NCI-H526 (cell line): ENCODE data around the gene RAPGEF4.
A peak's percentile ranks its signal among the peaks of the same experiment; 100 is the strongest.
"Not testable (repeated sequence)": the region's sequence is repeated elsewhere in the genome, so short reads cannot be mapped to it uniquely, and the experiment has no call there.

Experiments used
- DNase-seq, 2 experiments: peaks; one replicate each; lab custom pipeline; 2025; lab: John Stamatoyannopoulos, UW

The RAPGEF4 gene

GRCh38 chr2:173062801-173063200, 327.2 kb downstream of the RAPGEF4 start:
- DNase-seq, result no peak

DNA sequence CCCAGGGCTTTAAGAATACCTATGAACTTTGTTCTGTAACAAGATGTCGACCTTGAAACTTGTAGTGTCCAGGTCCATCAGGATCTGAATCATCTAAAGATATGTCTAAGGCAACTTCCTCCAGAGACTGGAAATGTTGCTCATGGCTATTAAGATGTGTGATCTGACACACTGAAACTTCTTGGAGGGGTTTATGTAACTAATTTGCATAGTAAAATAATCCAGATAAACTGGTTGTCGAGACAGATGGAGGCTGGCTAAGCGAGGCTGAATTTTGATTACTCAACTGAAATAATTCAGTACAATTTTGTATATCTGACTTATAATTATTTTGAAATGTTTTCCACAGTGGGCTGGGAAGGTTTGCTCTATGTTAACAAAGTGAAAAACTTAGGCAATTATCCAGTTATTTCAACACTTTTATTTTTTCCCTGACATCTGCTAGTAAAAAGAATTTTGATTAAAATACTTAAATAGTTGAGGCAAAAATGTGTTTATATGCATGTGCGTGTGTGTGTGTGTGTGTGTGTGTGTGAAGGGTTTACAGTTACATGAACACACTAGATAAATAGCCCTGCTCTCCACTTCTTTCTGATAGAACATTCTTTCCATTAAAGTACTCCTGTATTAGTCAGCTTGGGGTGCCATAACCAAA, 328.6 kb downstream of the RAPGEF4 start:
- DNase-seq, result peak in 1 of 2 experiments; percentile 36

DNA sequence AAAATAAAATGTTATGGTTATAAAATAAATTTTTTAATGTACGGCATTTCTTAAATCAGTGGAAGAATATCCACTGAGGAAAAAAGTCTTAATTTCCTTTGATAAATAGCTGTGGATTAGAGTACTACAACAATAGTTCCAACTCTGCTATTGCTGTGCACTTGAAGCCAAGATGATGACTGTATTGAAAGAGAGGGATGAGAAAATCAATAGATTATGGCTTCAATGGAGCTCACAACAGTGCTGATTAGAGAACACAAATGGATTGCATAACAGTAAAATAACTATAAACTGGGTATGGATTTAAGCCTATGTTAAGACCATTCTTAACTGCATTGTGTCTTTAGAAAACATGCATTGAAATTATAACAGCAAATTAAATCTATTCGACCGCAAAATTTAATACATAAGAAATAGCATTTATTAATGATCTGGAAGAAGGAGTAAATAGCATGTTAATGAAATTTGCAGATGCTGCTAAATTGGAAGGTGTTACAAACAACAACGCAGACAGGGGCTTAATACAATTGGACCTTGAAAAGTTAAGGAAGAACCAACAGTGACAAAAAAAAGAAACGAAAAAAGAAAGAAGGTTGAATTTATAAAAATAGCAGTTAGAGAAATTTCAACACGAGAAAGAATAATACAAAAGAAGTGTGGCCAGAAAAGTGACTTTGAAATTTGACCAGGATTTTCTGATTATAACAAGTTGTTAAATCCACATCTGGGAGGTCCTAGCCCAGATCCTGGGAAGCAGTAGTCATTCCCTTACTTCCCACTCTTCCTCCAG, 331.4 kb downstream of the RAPGEF4 start:
- DNase-seq, result no peak

DNA sequence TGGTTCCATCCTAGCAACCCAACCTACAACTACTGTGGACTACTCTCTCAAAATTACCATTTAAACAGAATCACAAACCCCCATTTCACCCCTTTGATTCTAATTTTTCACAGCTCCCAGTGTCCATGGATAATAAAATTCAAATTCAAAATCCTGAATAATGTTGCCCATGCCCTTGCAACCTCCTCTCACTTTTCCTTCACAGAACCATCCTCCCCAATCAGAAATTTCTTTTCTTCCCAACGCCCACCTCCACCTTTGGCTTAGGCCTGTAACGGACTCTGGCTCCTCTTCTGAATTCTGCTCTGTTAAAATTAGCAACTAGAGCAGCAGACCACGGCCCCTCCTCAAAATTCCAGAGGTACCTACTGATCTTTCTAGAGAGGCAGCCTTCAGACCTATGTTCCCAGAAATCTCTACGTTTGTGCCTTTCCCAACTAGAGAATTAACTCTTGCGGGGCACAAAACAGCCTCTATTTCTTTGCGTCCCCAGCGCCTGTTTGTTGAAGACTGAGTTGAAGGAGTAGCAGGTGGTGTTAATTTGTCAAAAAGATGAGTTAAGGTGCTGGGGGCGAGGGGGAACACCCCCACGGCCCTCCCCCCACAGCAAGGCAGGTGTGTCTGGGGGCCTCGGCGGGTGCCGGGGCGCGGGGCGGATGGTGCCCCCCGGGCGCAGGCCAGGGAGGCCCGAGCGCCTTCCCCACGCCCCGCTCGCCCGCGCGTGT, 339.6 kb downstream of the RAPGEF4 start:
- peak; percentile 28 to 68 for DNase-seq

GRCh38 chr2:173075781-173076580, 340.3 kb downstream of the RAPGEF4 start, which contains the start of gene MAP3K20:
Gene MAP3K20, plus strand, starts transcription at chr2:173075846. Its CDS starts 15,186 bp downstream, at chr2:173091032.
- DNase-seq, result peak; percentile 46 to 87

GRCh38 chr2:173076581-173077345, 341.1 kb downstream of the RAPGEF4 start:
- peak; percentile 55 to 77 for DNase-seq

DNA sequence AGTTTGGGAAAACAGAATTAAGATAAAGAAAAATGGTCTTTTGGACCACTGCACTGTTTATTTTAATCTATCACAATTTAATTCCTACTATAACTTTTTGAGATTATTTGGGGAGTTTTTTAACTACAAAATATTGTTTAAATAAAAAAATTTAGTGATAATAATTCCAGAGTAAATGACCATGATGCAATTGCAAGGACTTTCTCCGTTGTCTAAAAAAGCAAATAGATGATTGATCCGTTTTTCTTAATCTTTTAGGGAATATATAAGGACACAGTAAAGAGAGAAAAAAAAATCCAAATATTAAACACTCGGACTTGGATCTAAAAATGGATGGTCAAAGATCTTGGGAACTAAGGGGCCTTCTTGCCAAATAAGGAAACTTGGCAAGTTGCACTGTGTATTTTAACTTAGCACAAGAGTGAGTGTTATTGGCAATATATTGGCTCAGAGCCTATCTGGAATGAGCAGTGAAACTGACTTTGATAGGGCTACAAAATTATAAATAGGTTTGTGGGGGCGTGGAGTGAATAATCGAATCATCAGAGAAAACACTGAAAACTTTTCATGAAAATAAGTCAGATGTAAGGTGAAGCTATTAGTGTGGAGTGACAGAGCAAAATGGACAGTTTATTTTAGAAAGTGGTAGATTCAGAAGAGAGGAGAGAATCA, 342.0 kb downstream of the RAPGEF4 start:
- no peak for DNase-seq

DNA sequence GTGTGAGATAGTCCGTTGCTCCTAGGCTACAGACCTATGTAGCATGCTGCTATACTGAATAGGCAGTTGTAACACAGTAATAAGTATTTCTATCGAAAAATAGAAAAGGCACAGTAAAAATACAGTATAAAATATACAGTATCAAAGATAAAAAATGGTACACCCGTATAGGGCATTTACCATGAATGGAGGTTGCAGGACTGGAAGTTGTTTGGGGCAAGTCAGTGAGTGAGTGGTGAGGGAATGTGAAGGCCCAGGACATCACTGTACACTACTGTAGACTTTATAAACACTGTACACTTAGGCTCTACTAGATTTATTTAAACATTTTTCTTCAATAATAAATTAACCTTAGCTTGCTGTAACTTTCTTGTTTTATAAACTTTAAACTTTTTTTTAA, 343.5 kb downstream of the RAPGEF4 start:
- no peak for DNase-seq

- DNase-seq, result no peak
Observed at GRCh38 chr2:173079973-173080860, 344.6 kb downstream of the RAPGEF4 start.

DNA sequence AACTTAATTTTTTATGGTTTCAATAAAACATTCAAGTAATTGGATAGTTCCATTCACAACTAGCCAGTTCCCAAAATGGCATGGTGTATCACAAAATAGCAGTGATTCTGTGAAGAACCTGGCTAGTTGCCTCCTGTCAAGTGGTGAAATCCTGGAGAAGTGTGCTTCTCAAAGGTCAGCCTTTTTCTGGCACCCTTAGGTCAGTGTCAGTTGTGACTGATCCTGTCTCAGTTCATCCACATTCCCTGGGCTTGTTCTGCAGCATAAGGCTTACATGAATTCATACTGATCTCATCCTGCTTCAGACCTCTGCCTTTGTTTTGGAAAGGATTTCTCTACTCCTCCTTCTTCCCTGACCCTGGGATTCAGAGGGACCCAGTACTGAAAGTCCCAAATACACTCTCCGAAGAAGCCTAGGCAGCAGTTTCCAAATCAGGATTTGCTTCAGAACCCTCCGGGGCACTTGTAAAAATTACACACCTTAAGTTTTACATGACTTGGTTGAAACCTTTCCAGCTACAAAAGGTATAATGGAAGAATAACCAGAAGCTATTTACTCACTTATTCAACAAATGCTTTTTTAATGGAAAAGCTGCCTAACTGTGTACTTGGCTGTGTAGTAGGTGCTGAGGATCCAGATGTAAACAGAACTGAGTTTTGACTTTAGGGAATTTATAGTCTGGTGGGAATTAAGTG, 351.0 kb downstream of the RAPGEF4 start:
- DNase-seq, result no peak

- no peak for DNase-seq
Observed at GRCh38 chr2:173087214-173087581, 351.6 kb downstream of the RAPGEF4 start.

DNA sequence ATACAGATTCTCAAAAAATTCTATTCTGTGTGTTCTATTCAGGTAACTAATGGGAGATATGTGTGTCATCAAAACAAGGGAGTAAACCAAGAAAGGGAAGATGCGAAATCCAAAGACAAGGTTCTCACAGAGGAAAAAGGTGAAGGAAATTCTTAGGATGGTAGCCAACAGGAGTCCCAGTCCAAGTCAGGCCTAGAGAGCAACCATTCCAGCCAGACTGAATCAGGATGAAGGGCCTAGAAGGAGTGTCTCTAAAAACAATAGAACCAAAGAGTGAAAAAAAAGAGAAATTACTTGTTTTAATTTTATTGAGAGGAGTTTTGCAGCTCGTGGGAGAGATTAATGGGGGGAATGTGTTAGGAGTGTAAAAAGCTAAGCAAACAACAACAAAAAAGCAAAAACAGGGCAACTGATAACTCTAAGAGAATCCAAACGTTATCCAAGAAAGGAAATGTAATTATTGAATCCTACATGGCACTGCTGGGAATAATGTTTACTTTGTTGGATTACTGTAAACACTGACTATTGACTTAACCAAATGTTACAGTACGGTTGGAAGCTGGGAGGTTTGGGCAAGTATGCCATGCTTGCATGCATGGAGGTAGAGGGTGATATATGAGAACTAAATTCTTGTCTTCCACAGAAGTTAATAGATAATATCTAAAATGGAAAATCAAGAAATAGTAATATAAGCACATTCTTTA, 352.3 kb downstream of the RAPGEF4 start:
- peak; percentile 58 to 73 for DNase-seq

DNA sequence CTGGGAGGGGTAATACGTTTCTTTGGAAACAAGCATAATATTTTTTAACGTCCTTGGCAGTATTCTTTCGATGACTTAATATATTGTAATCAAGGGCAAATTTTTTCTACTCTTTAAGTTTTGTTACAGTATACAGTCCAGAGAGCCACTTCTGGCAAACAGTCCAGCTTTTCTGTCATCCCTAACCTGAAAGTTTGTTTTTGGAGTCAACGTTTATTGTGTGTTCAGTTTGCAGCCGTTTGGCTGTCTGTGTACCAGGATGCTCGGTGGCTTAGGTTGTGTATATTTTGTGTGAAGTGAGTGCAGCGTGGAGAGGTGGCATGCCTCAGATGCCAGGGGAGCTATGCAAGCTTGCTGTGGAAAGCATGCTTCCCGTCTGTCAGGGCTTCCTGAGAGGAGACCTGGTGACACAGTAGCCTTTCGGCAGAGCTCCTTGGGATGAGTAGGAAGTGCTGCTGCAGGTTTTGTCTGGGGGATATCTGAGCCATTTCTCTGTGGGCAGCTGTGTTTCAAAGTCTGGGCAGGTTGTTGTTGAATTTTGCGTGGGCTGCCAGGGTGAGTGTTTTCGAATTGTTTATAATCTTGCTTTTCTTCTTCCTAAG, 354.7 kb downstream of the RAPGEF4 start:
- no peak for DNase-seq

- no peak for DNase-seq
Observed at GRCh38 chr2:173090973-173091660, 355.5 kb downstream of the RAPGEF4 start.

DNA sequence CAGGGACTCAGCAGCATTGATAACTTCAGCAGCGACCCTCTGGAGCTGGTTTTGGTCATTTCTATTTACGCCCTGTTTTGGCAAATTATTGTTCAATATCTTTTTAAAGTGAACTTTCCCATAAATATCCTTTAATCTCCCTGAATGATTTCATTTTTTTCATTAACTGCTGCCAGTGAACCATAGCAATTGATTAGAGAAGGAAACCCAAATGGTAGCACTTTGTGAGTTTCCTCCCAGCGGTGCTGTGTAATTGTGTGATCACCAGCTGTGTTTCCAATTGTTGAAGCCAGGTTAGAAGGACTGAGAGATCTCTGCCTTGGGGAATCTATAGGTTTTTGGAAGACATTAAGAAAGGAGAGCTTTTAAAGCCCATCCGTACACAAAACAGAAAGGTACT, 356.3 kb downstream of the RAPGEF4 start:
- DNase-seq, result no peak

DNA sequence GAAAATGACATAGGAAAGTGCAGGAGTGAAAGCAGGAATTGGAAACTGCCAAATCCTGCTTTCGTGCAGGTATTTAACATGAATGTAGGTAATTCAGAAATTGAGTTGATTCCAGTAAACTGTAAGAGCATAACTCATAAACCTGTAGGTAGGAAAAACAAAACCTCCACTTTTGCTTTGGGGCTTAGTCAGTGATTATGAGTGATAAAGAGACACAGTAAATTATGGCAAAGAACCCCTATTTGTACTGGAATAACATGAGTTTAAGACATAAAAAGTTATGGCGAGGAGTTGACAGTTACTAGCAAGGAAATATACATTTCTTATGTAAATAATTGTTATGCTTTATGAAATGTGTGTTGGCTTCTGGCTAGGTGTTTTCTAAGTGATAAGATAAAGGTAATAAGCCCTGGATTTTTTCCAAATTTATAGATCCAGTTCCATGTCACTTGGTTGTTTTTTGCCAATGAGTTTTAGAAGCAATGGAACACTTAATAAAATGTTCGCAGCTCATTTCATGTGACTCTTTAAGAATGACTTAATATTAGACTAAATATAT, 357.3 kb downstream of the RAPGEF4 start:
- no peak for DNase-seq

- not testable (repeated sequence) for DNase-seq
Observed at GRCh38 chr2:173093617-173094016, 358.0 kb downstream of the RAPGEF4 start.
